Measurements from ENCODE around the gene MTX2. TPM values are rescaled to one million over a fixed set of nuclear protein-coding genes. Genes with fewer than 3 reads are reported as not detected.

The MTX2 gene
- total RNA-seq, 1 donor from 2014 or later, result 27.7 TPM

DNA sequence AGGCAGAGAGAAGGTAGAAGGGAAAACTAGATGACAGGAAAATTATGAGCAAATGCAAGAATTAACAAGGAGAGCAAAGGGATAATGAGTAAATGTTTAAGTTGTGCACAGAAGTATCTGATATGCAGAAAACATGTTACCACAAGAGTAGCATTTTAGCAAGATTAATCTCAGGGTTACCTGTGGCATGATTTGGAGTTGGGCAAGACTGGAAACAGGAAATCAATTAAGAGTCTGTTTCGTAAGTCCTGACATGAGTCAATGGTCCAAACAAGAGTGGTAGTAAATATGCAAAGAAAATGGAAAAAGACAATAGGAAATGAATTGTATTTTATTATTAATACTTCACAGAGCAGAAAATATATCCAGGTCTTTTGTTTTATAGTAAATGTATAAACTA lies 17.3 kb upstream of the MTX2 start:
- H3K27me3 ChIP-seq (ENCODE audit: control insufficient read depth in 3 of 3, insufficient read depth in 3 of 3, low read length in 3 of 3), result peaks cover 0 to 2% (median 0%) of the 10 kb centered on the region in 3 donors
- no peaks in the 10 kb centered on the region for H3K4me1 ChIP-seq (ENCODE audit: control insufficient read depth in 3 of 3, insufficient read depth in 3 of 3, low read length in 3 of 3)
- H3K4me3 ChIP-seq (ENCODE audit: low read length in 3 of 3), result no peak overlapping the region
- no peaks in the 10 kb centered on the region for H3K9me3 ChIP-seq (ENCODE audit: control insufficient read depth in 3 of 3, low read length in 3 of 3)
- H3K36me3 ChIP-seq (ENCODE audit: control insufficient read depth in 3 of 3, insufficient read depth in 3 of 3, low read length in 3 of 3), result no peaks in the 10 kb centered on the region
- no peak overlapping the region for H3K27ac ChIP-seq (ENCODE audit: low read depth, low read length)
- no peak overlapping the region for H3K9ac ChIP-seq (ENCODE audit: low read depth in 1 of 3, low read length in 3 of 3)

DNA sequence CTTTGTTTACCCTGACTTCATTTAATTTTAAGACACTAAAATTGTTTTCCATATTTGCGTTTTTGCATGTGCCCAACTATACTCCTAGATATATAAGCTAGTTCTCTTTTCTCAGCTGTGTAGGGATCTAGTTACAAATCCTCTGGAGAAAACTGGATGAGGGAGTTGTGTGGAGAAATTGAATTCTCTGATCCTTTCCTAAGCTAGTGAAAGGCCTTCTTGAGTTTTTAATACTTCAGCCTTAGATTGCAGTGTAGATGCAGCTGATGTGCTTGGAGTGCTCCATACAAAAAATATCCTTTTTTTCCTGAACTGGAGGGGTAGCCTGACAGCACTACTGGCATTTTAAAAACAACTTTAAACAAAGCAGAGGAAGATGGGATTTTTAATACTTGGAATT lies 8.6 kb upstream of the MTX2 start:
- Histone ChIP-seq H3K4me3 (ENCODE audit: low read length in 3 of 3) (no peak overlapping the region), H3K27me3 (ENCODE audit: control insufficient read depth in 3 of 3, insufficient read depth in 3 of 3, low read length in 3 of 3) (no peaks in the 10 kb centered on the region), H3K36me3 (ENCODE audit: control insufficient read depth in 3 of 3, insufficient read depth in 3 of 3, low read length in 3 of 3) (no peaks in the 10 kb centered on the region), H3K9me3 (ENCODE audit: control insufficient read depth in 3 of 3, low read length in 3 of 3) (no peaks in the 10 kb centered on the region), H3K4me1 (ENCODE audit: control insufficient read depth in 3 of 3, insufficient read depth in 3 of 3, low read length in 3 of 3) (no peaks in the 10 kb centered on the region), H3K27ac (ENCODE audit: low read depth, low read length) (no peak overlapping the region), H3K9ac (ENCODE audit: low read depth in 1 of 3, low read length in 3 of 3) (no peak overlapping the region)

GRCh38 chr2:176261136-176261535 lies 8.1 kb upstream of the MTX2 start:
- Histone ChIP-seq H3K4me1 (ENCODE audit: control insufficient read depth in 3 of 3, insufficient read depth in 3 of 3, low read length in 3 of 3) (no peaks in the 10 kb centered on the region), H3K9ac (ENCODE audit: low read depth in 1 of 3, low read length in 3 of 3) (no peak overlapping the region), H3K4me3 (ENCODE audit: low read length in 3 of 3) (no peak overlapping the region), H3K27ac (ENCODE audit: low read depth, low read length) (no peak overlapping the region), H3K27me3 (ENCODE audit: control insufficient read depth in 3 of 3, insufficient read depth in 3 of 3, low read length in 3 of 3) (no peaks in the 10 kb centered on the region), H3K9me3 (ENCODE audit: control insufficient read depth in 3 of 3, low read length in 3 of 3) (no peaks in the 10 kb centered on the region), H3K36me3 (ENCODE audit: control insufficient read depth in 3 of 3, insufficient read depth in 3 of 3, low read length in 3 of 3) (no peaks in the 10 kb centered on the region)

DNA sequence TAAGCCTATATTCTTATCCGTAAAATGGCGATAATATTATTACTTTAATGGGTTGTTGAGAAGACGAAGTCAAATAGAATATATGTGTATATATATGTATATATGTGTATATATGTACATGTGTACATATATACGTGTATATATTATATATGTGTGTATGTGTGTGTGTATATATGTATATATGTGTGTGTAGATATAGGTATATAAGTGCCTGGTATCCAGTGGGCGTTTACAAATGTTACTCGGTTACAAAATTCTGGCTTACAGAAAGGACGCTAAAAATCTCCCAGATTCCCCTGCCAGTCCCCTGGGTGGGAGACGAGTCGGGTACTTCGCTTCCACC lies 295 bp upstream of the MTX2 start:
- H3K27me3 ChIP-seq (ENCODE audit: control insufficient read depth in 3 of 3, insufficient read depth in 3 of 3, low read length in 3 of 3), result no peaks in the 10 kb centered on the region
- peak overlapping the region; percentile 89 to 96 (median 95) for H3K4me3 ChIP-seq (ENCODE audit: low read length in 3 of 3)
- H3K9ac ChIP-seq (ENCODE audit: low read depth in 1 of 3, low read length in 3 of 3), result peak overlapping the region; percentile 91 to 94 (median 91)
- peaks cover 0 to 7% (median 2%) of the 10 kb centered on the region in 3 donors for H3K4me1 ChIP-seq (ENCODE audit: control insufficient read depth in 3 of 3, insufficient read depth in 3 of 3, low read length in 3 of 3)
- no peaks in the 10 kb centered on the region for H3K9me3 ChIP-seq (ENCODE audit: control insufficient read depth in 3 of 3, low read length in 3 of 3)
- no peaks in the 10 kb centered on the region for H3K36me3 ChIP-seq (ENCODE audit: control insufficient read depth in 3 of 3, insufficient read depth in 3 of 3, low read length in 3 of 3)
- H3K27ac ChIP-seq (ENCODE audit: low read depth, low read length), result peak overlapping the region; percentile 81

- Histone ChIP-seq H3K27me3 (ENCODE audit: control insufficient read depth in 3 of 3, insufficient read depth in 3 of 3, low read length in 3 of 3) (no peaks in the 10 kb centered on the region), H3K4me1 (ENCODE audit: control insufficient read depth in 3 of 3, insufficient read depth in 3 of 3, low read length in 3 of 3) (peaks cover 0 to 7% (median 2%) of the 10 kb centered on the region in 3 donors), H3K9ac (ENCODE audit: low read depth in 1 of 3, low read length in 3 of 3) (peak overlapping the region; percentile 91 to 94 (median 91)), H3K36me3 (ENCODE audit: control insufficient read depth in 3 of 3, insufficient read depth in 3 of 3, low read length in 3 of 3) (peaks cover 0 to 4% (median 0%) of the 10 kb centered on the region in 3 donors), H3K4me3 (ENCODE audit: low read length in 3 of 3) (peak overlapping the region; percentile 89 to 96 (median 95)), H3K9me3 (ENCODE audit: control insufficient read depth in 3 of 3, low read length in 3 of 3) (no peaks in the 10 kb centered on the region), H3K27ac (ENCODE audit: low read depth, low read length) (peak overlapping the region; percentile 81)
These were observed 983 bp downstream of the MTX2 start for GRCh38 chr2:176270100-176270750.

DNA sequence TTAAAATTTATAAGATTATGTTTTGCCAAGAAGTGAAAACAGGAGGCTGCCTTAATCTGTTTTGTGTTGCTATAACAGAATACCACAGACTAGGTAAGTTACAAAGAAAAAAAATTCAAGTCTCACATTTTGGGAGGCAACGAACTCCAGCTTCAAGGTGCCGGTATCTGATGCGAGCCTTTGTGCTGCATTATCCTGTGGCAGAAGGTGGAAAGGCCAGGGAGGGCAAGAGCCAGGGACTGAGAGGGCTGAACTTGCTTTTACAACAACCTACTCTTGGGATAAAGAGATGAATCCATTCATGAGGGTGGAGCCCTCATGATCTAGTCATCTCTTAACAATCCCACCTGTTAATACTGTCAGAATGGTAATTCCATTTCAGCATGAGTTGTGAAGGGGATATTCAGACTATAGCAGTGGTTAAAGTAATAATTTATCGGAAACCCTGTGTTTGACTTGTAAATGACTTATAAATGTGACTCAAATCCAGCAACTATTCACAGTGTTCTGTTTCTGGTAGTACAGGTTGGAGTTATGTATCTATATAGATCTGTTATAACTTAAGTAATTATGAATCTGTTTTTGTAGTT lies 3.7 kb downstream of the MTX2 start:
- no peak overlapping the region for H3K4me3 ChIP-seq (ENCODE audit: low read length in 3 of 3)
- H3K4me1 ChIP-seq (ENCODE audit: control insufficient read depth in 3 of 3, insufficient read depth in 3 of 3, low read length in 3 of 3), result peaks cover 0 to 7% (median 2%) of the 10 kb centered on the region in 3 donors

DNA sequence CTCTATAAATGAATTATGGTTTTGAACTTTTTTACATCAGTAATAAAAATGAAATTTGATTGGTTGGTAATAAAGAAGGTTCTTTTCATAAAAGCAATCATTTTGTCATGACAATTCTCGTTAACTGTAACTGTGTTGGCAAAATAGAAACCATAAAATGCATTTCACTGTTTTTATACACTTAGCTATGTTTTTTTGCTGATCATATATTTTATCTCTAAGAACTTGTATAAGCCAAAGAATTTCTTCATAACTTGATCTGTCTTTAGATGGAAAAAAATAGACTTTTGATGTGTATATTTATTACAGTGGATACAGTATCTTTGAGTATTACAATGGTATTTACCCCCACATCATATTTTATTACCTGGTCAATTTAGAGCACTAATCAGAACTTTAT lies 9.7 kb downstream of the MTX2 start:
- Histone ChIP-seq H3K36me3 (ENCODE audit: control insufficient read depth in 3 of 3, insufficient read depth in 3 of 3, low read length in 3 of 3) (peaks cover 0 to 4% (median 0%) of the 10 kb centered on the region in 3 donors), H3K27me3 (ENCODE audit: control insufficient read depth in 3 of 3, insufficient read depth in 3 of 3, low read length in 3 of 3) (no peaks in the 10 kb centered on the region), H3K9ac (ENCODE audit: low read depth in 1 of 3, low read length in 3 of 3) (no peak overlapping the region), H3K4me1 (ENCODE audit: control insufficient read depth in 3 of 3, insufficient read depth in 3 of 3, low read length in 3 of 3) (peaks cover 0 to 18% (median 0%) of the 10 kb centered on the region in 3 donors), H3K9me3 (ENCODE audit: control insufficient read depth in 3 of 3, low read length in 3 of 3) (no peaks in the 10 kb centered on the region), H3K27ac (ENCODE audit: low read depth, low read length) (no peak overlapping the region), H3K4me3 (ENCODE audit: low read length in 3 of 3) (no peak overlapping the region)

More for the DNA sequence above, 3.7 kb downstream of the MTX2 start:
- no peak overlapping the region for H3K9ac ChIP-seq (ENCODE audit: low read depth in 1 of 3, low read length in 3 of 3)
- no peak overlapping the region for H3K27ac ChIP-seq (ENCODE audit: low read depth, low read length)
- H3K27me3 ChIP-seq (ENCODE audit: control insufficient read depth in 3 of 3, insufficient read depth in 3 of 3, low read length in 3 of 3), result no peaks in the 10 kb centered on the region
- H3K9me3 ChIP-seq (ENCODE audit: control insufficient read depth in 3 of 3, low read length in 3 of 3), result no peaks in the 10 kb centered on the region
- peaks cover 0 to 4% (median 0%) of the 10 kb centered on the region in 3 donors for H3K36me3 ChIP-seq (ENCODE audit: control insufficient read depth in 3 of 3, insufficient read depth in 3 of 3, low read length in 3 of 3)

DNA sequence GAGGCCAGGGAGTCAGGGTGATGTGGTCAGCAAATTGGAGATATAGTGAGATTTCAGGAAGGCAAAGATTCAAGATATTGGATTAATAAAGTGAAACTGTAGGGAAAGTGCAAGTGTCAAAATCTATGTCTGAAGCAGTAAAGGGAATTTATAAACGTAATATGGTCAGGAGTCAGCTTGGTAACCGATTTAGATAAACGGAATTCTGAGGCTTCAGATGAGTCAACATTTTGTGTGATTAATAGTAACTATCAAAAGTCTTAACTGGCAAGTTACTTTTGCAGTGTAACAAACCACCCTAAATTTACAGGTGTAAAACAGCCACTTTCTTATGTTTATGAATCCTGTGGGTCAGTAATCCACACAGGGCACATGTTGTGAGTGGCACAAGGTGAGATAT lies 10.9 kb downstream of the MTX2 start:
- peaks cover 0 to 18% (median 0%) of the 10 kb centered on the region in 3 donors for H3K4me1 ChIP-seq (ENCODE audit: control insufficient read depth in 3 of 3, insufficient read depth in 3 of 3, low read length in 3 of 3)
- no peak overlapping the region for H3K4me3 ChIP-seq (ENCODE audit: low read length in 3 of 3)
- no peaks in the 10 kb centered on the region for H3K27me3 ChIP-seq (ENCODE audit: control insufficient read depth in 3 of 3, insufficient read depth in 3 of 3, low read length in 3 of 3)
- H3K27ac ChIP-seq (ENCODE audit: low read depth, low read length), result no peak overlapping the region
- H3K9me3 ChIP-seq (ENCODE audit: control insufficient read depth in 3 of 3, low read length in 3 of 3), result no peaks in the 10 kb centered on the region
- H3K9ac ChIP-seq (ENCODE audit: low read depth in 1 of 3, low read length in 3 of 3), result no peak overlapping the region
- no peaks in the 10 kb centered on the region for H3K36me3 ChIP-seq (ENCODE audit: control insufficient read depth in 3 of 3, insufficient read depth in 3 of 3, low read length in 3 of 3)

DNA sequence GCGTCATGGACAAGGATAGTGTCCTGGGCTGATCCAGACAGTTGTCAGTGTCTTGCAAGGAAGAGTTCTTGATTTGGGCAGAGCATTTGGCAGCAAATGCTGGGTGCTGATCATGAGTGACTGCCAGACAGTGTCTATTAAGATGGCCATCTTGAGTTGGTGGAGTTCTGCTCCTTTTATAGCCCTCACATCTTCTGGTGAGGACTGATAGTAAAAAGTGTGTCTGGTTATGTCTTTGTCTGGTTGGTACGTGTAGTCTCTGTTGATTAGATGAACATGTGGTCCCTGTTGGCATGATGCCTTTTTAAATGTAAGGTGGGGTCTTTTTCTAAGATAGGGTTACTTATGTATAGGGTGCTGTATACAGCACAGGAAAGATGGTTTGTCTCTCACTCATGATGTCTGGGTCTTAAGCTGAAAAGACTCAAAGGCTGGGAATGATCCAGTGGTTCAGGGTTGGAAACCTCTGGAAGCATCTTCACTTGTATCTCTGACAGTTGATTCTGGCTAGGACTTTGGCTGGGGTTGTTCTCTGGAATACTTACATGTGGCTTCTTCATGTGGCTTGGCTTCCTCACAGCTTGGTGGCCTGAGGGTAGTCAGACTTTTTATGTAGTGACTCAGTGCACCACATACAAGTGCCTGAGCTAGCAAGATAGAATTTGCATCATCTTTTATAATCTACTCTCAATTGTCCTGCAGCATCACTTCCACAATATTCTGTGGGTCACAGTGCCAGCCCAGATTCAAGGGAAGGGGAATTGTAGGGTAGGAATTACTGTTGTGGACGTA lies 11.8 kb downstream of the MTX2 start:
- H3K27me3 ChIP-seq (ENCODE audit: control insufficient read depth in 3 of 3, insufficient read depth in 3 of 3, low read length in 3 of 3), result no peaks in the 10 kb centered on the region
- H3K4me3 ChIP-seq (ENCODE audit: low read length in 3 of 3), result no peak overlapping the region
- no peak overlapping the region for H3K27ac ChIP-seq (ENCODE audit: low read depth, low read length)

More for the DNA sequence above, 11.8 kb downstream of the MTX2 start:
- Histone ChIP-seq H3K9ac (ENCODE audit: low read depth in 1 of 3, low read length in 3 of 3) (no peak overlapping the region), H3K36me3 (ENCODE audit: control insufficient read depth in 3 of 3, insufficient read depth in 3 of 3, low read length in 3 of 3) (no peaks in the 10 kb centered on the region), H3K9me3 (ENCODE audit: control insufficient read depth in 3 of 3, low read length in 3 of 3) (no peaks in the 10 kb centered on the region), H3K4me1 (ENCODE audit: control insufficient read depth in 3 of 3, insufficient read depth in 3 of 3, low read length in 3 of 3) (peaks cover 0 to 18% (median 0%) of the 10 kb centered on the region in 3 donors)

Measured in skeletal muscle tissue (tissue), 4 donors.